ENCODE measurements around the gene BNIP5.

Gene BNIP5

GRCh38 chr6:36320475-36320874 lies 16.2 kb downstream of the BNIP5 start:
- no peak for FAIRE-seq

- no peak for FAIRE-seq
These were observed 16.9 kb downstream of the BNIP5 start for GRCh38 chr6:36319821-36320220.

- FAIRE-seq, result no peak
These were observed 17.3 kb downstream of the BNIP5 start for GRCh38 chr6:36319436-36319762.

GRCh38 chr6:36318690-36319435 lies 17.8 kb downstream of the BNIP5 start:
- no peak for FAIRE-seq

- FAIRE-seq, result no peak
These were observed 19.1 kb downstream of the BNIP5 start for GRCh38 chr6:36317623-36318022.

- FAIRE-seq, result no peak
These were observed 20.8 kb downstream of the BNIP5 start for GRCh38 chr6:36315921-36316320.

GRCh38 chr6:36314221-36315014 lies 22.3 kb downstream of the BNIP5 start:
- FAIRE-seq, result no peak

GRCh38 chr6:36313649-36313936 lies 23.1 kb downstream of the BNIP5 start:
- no peak for FAIRE-seq

- FAIRE-seq, result no peak
These were observed 23.6 kb downstream of the BNIP5 start for GRCh38 chr6:36312854-36313648.

GRCh38 chr6:36309900-36310299 lies 26.8 kb downstream of the BNIP5 start:
- no peak for FAIRE-seq

GRCh38 chr6:36309203-36309602 lies 27.5 kb downstream of the BNIP5 start:
- FAIRE-seq, result no peak

GRCh38 chr6:36308514-36308913 lies 28.2 kb downstream of the BNIP5 start:
- no peak for FAIRE-seq

GRCh38 chr6:36306375-36306774 lies 30.3 kb downstream of the BNIP5 start:
- FAIRE-seq, result no peak

- FAIRE-seq, result no peak
These were observed 30.8 kb downstream of the BNIP5 start for GRCh38 chr6:36305885-36306284.

GRCh38 chr6:36302227-36302976 lies 34.3 kb downstream of the BNIP5 start:
- no peak for FAIRE-seq

- no peak for FAIRE-seq
These were observed 34.9 kb downstream of the BNIP5 start for GRCh38 chr6:36301781-36302180.

GRCh38 chr6:36301085-36301658 lies 35.5 kb downstream of the BNIP5 start:
- no peak for FAIRE-seq

GRCh38 chr6:36298027-36298426 lies 38.7 kb downstream of the BNIP5 start:
- no peak for FAIRE-seq

GRCh38 chr6:36297511-36297910 lies 39.2 kb downstream of the BNIP5 start:
- FAIRE-seq, result no peak

- FAIRE-seq, result no peak
These were observed 39.6 kb downstream of the BNIP5 start for GRCh38 chr6:36297051-36297450.

- no peak for FAIRE-seq
These were observed 40.4 kb downstream of the BNIP5 start for GRCh38 chr6:36296240-36296639.

- FAIRE-seq, result no peak
These were observed 44.5 kb downstream of the BNIP5 start for GRCh38 chr6:36292170-36292569.

Measured in islet of Langerhans (tissue), 1 donor.